HL-60 (cell line): ENCODE results near the gene PLXNB3.

Source experiments
- GABPA ChIP-seq: IDR thresholded peaks from 2 replicates; pipeline ENCODE4 v1.6.1; 2012; ENCODE audit warnings: low read depth
- TF ChIP-seq, protein P1 (sequence below): IDR thresholded peaks from one replicate; pipeline ENCODE4 v1.5.1; 2011; ENCODE audit warnings: low read length, control low read depth, inconsistent platforms; ENCODE audit not compliant: insufficient read depth

DNA sequence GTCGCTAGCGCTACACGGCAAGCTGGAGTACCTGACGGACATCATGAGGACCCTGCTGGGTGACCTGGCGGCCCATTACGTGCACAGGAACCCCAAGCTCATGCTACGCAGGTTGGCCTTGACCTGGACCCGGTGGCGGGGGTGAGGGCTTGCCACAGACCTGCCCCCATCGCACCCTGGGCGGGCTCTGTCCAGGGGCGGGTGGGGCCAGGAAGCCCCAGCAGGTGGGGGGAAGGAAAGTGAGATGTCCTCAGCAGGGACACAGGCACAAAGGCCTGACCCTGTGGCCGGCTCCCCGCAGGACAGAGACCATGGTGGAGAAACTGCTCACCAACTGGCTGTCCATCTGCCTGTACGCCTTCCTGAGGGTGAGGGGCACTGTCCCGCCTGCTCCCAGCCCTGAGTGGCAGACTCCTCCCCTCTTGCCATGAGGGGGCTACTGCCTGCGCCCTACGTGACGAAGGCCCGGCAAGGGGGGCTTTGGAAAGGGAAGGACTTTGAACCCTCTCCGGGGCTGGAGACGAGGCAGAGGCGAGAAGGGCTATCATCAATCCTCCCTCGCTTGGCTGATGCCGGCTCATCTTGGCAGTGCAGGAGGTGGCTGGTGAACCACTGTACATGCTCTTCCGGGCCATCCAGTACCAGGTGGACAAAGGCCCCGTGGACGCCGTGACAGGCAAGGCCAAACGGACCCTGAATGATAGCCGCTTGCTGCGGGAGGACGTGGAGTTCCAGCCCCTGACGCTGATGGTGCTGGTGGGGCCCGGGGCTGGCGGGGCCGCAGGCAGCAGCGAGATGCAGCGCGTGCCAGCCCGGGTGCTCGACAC lies 11.5 kb downstream of the PLXNB3 start:
- TF ChIP-seq, protein P1, sequence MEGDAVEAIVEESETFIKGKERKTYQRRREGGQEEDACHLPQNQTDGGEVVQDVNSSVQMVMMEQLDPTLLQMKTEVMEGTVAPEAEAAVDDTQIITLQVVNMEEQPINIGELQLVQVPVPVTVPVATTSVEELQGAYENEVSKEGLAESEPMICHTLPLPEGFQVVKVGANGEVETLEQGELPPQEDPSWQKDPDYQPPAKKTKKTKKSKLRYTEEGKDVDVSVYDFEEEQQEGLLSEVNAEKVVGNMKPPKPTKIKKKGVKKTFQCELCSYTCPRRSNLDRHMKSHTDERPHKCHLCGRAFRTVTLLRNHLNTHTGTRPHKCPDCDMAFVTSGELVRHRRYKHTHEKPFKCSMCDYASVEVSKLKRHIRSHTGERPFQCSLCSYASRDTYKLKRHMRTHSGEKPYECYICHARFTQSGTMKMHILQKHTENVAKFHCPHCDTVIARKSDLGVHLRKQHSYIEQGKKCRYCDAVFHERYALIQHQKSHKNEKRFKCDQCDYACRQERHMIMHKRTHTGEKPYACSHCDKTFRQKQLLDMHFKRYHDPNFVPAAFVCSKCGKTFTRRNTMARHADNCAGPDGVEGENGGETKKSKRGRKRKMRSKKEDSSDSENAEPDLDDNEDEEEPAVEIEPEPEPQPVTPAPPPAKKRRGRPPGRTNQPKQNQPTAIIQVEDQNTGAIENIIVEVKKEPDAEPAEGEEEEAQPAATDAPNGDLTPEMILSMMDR = no peak
- no peak for TF ChIP-seq GABPA
